Measurements from ENCODE around the gene C1QTNF12. TPM values are rescaled to one million over a fixed set of nuclear protein-coding genes. Genes with fewer than 3 reads are reported as not detected.

C1QTNF12 gene
- total and polyA plus RNA-seq, 2 of the 8 experiments (the other 6 are each of a cell fraction or from before 2014, with no cell fraction given), result 2.1 to 3.7 TPM

GRCh38 chr1:1243266-1243660 lies 3.3 kb downstream of the C1QTNF12 start:
- TF ChIP-seq RAD21 (IDR thresholded peaks at IDR 0.05 in 1 of 2, conservative IDR thresholded peaks at IDR 0.05 in 1 of 2; ENCODE audit: low read depth in 2 of 2, low read length in 2 of 2) (no peak), NANOG (IDR thresholded peaks at IDR 0.05; ENCODE audit: insufficient read depth, low read depth, low read length, poor library complexity, severe bottlenecking) (no peak), FOSL1 (IDR thresholded peaks at IDR 0.05; ENCODE audit: insufficient read depth, low read depth, low read length) (no peak), GTF2F1 (IDR thresholded peaks at IDR 0.05; ENCODE audit: borderline replicate concordance, low read depth, low read length) (no peak), KDM5A (IDR thresholded peaks at IDR 0.05; ENCODE audit: low read length) (no peak), TAF1 (IDR thresholded peaks at IDR 0.05; ENCODE audit: low read depth, low read length) (no peak), SIRT6 (IDR thresholded peaks at IDR 0.05; ENCODE audit: low read length) (no peak), SIN3A (conservative IDR thresholded peaks at IDR 0.05 in 1 of 2, IDR thresholded peaks at IDR 0.05 in 1 of 2; ENCODE audit: low read depth in 1 of 2, low read length in 2 of 2) (no peak), CHD1 (IDR thresholded peaks at IDR 0.05; ENCODE audit: low read depth, low read length) (no peak), EP300 (IDR thresholded peaks at IDR 0.05; ENCODE audit: borderline replicate concordance in 1 of 2, low read depth in 2 of 2, low read length in 2 of 2) (no peak), JUND (IDR thresholded peaks at IDR 0.05; ENCODE audit: low read length) (no peak), JUN (IDR thresholded peaks at IDR 0.05; ENCODE audit: low read depth, low read length) (no peak)
- H3K9me3 ChIP-seq (ENCODE audit: insufficient read depth in 2 of 2, low read depth in 1 of 2, low read length in 1 of 2), result no peaks in the 10 kb centered on the region
- H3K36me3 ChIP-seq (ENCODE audit: control insufficient read depth in 2 of 4, insufficient read depth in 4 of 4, low read length in 3 of 4), result no peaks in the 10 kb centered on the region
- H4K20me1 ChIP-seq (replicated peaks in 1 of 2; ENCODE audit: control insufficient read depth in 1 of 2, insufficient read depth in 2 of 2, low read length in 2 of 2), result peaks cover 4 to 9% of the 10 kb centered on the region in 2 experiments
- ChIA-PET POLR2A (ENCODE audit: partially characterized antibody) (interaction anchor here (0.7 to 0.8 kb wide), 2 partner anchors 9 to 212 kb away, joined by 3 read pairs; no protein-coding TSS in a partner anchor), CTCF (ENCODE audit: partially characterized antibody) (interaction anchor here (0.8 to 1.1 kb wide), 2 partner anchors 10 to 121 kb away, joined by 3 to 5 read pairs; no protein-coding TSS in a partner anchor)
- H3K56ac ChIP-seq (replicated peaks; ENCODE audit: insufficient read length, low read depth, low read length), result no peak overlapping the region
- H2BK5ac ChIP-seq (ENCODE audit: low read depth, low read length), result no peak overlapping the region
- peaks cover 0 to 10% (median 1%) of the 10 kb centered on the region in 4 experiments; a peak in 5 of 7 replicates for H3K4me1 ChIP-seq (replicated peaks in 1 of 4; ENCODE audit: control insufficient read depth in 3 of 4, insufficient read depth in 4 of 4, low read length in 3 of 4)
- H4K91ac ChIP-seq (replicated peaks; ENCODE audit: insufficient read length, low read length), result no peak overlapping the region
- no peak overlapping the region for H3K9ac ChIP-seq (replicated peaks in 1 of 4; ENCODE audit: extremely low read depth in 1 of 4, low read depth in 3 of 4, low read length in 3 of 4)
- no peak overlapping the region for H4K8ac ChIP-seq (ENCODE audit: extremely low read depth, insufficient read depth, low read length)
- H3K4ac ChIP-seq (replicated peaks; ENCODE audit: insufficient read length, low read depth, low read length), result no peak overlapping the region
- no peak overlapping the region for H3K23ac ChIP-seq (ENCODE audit: insufficient read length)
- no peak for DNase-seq (ENCODE audit: low read depth in 1 of 2, low spot score in 2 of 2)
- H2BK120ac ChIP-seq (replicated peaks; ENCODE audit: low read depth, low read length), result no peak overlapping the region
- H2BK15ac ChIP-seq (ENCODE audit: low read length), result no peak overlapping the region
- no peak overlapping the region for H3K27ac ChIP-seq (ENCODE audit: low read depth, low read length)
- H2AK5ac ChIP-seq (ENCODE audit: low read depth, low read length), result no peak overlapping the region
- no peak for FAIRE-seq
- no peak overlapping the region for H2BK20ac ChIP-seq (ENCODE audit: low read length)
- H2BK12ac ChIP-seq (ENCODE audit: low read depth, low read length), result no peak overlapping the region
- H3K23me2 ChIP-seq (ENCODE audit: low read depth, low read length), result no peaks in the 10 kb centered on the region; the same call in 1 of the 2 replicates
- H3K27me3 ChIP-seq (replicated peaks in 1 of 4; ENCODE audit: control insufficient read depth in 3 of 4, extremely low read depth in 1 of 4, insufficient read depth in 3 of 4, low read length in 3 of 4), result peaks cover 2 to 19% (median 11%) of the 10 kb centered on the region in 4 experiments; a peak in 6 of 7 replicates
- no peak overlapping the region for H4K5ac ChIP-seq (ENCODE audit: insufficient read length, low read depth, low read length)
- no peaks in the 10 kb centered on the region for H3K79me1 ChIP-seq (ENCODE audit: low read depth, low read length)
- no peak overlapping the region for H3K4me3 ChIP-seq (ENCODE audit: extremely low read depth in 1 of 4, insufficient read depth in 2 of 4, low read depth in 3 of 4, low read length in 4 of 4)
- no peak overlapping the region for H3K18ac ChIP-seq (ENCODE audit: extremely low read depth, low read length)
- H3K79me2 ChIP-seq (ENCODE audit: control insufficient read depth in 1 of 2, insufficient read depth in 2 of 2, low read length in 2 of 2), result no peaks in the 10 kb centered on the region; a peak in 1 of 4 replicates
- no peak overlapping the region for H3K4me2 ChIP-seq (ENCODE audit: insufficient read depth in 1 of 2, low read depth in 2 of 2, low read length in 2 of 2)
- no peak overlapping the region for H2AFZ ChIP-seq (ENCODE audit: low read length)
- 97% methylated on average over 13 of the region's 23 CpGs; no CpG with 5 or more reads in 1 of the 2 experiments for WGBS, 2 experiments (ENCODE audit: extremely low coverage in 1 of 2, insufficient coverage in 1 of 2, insufficient read length in 1 of 2, insufficient replicate concordance in 2 of 2, low coverage in 1 of 2, low lambda C conversion rate in 2 of 2, missing lambda C conversion rate in 1 of 2)
- no peak overlapping the region for H3K14ac ChIP-seq (ENCODE audit: insufficient read length)
